Pancreas (tissue), 10 donors: ENCODE data around the gene SEC61B. TPM values are rescaled to one million over a fixed set of nuclear protein-coding genes. Genes with fewer than 3 reads are reported as not detected.

Source experiments
- ATAC-seq, 4 donors: fragments of 200-7000 bp; cut with Tn5 transposase; one replicate each; pipeline versions ENCODE4 v1.8.0 to v1.9.1; 2020; ENCODE audit warnings: mild to moderate bottlenecking in 4 of 4, moderate library complexity in 4 of 4
- DNase-seq, 6 donors: peaks; one replicate each; pipeline ENCODE4 v3.0.0-alpha.2; 2020
- FAIRE-seq: peaks from 2 replicates; lab custom pipeline; 2012; peaks lifted over from hg19 to GRCh38; lab: Jason Lieb, UNC
- H3K27ac ChIP-seq, 4 donors: fragments of 200-600 bp; sonication (generic); 1 replicate in 3 of 4; 2 replicates in 1 of 4; pipeline versions ENCODE4 v1.5.0 to v1.8.0; 2020
- H3K27me3 ChIP-seq, 4 donors: fragments of 200-600 bp; one replicate each; pipeline ENCODE4 v1.8.0; 2021
- H3K36me3 ChIP-seq, 3 donors: fragments of 200-600 bp; sonication (generic) in 1 of 3; one replicate each; pipeline versions ENCODE4 v1.5.0 to v1.8.0; 2020 to 2021
- H3K4me1 ChIP-seq, 3 donors: fragments of 200-600 bp; one replicate each; pipeline ENCODE4 v1.8.0; 2021
- H3K4me3 ChIP-seq, 4 donors: fragments of 200-600 bp; sonication (generic) in 2 of 4; one replicate each; pipeline versions ENCODE4 v1.5.0 to v1.8.0; 2020 to 2021
- H3K9me3 ChIP-seq, 4 donors: fragments of 200-600 bp; one replicate each; pipeline ENCODE4 v1.8.0; 2021
- WGBS, 2 donors: extraction: QIAGEN DNeasy Blood & Tissue Kit; methylation state at CpG; one replicate each; pipeline ENCODE4 v1.1.7; 2013; 5-methylcytosine and 5-hydroxymethylcytosine counted together
- intact Hi-C, 3 donors: fragments of 100-400 bp; cut with DNase I; formaldehyde crosslinking; loops; one replicate each; pipeline versions ENCODE4 v1.11.1 to v1.14.2; 2022
- polyA plus RNA-seq, 2 donors: library from polyadenylated mRNA; stranded (reverse); fragments of 200-250 nt; gene quantifications; one replicate each; pipeline ENCODE4 v1.2.3, GENCODE V29; 2013
- total RNA-seq, 6 donors: library from RNA; stranded (reverse); fragmentation: NEBNext Ultra II Directional in 4 of 6; extraction: Animal tissue kit (Norgen Biotek cat#: 25700) in 4 of 6; gene quantifications; one replicate each; pipeline versions ENCODE4 v1.2.1 to v1.2.4, GENCODE V29; 2021 to 2023
- TF ChIP-seq, protein P1 (sequence below), 4 donors: fragments of 200-600 bp; sonication (generic) in 3 of 4; IDR thresholded peaks; one replicate each; pipeline versions ENCODE4 v1.5.0 to v1.8.0; 2021; ENCODE audit warnings: antibody characterized with exemption in 4 of 4
- donor health status: healthy with polysubstance abuse.
- donor health status: DM: no; HTN: no; CAD: no; lungs with moderate emphysema.
- donor health status: DM: no; HTN: no; CAD: no.
- donor health status: control.
- donor health status: control.
- donor health status: Bipolar disorder and iron deficiency.
- donor health status: DM: yes; HTN: yes; CAD: no.
- donor health status: DM: no; HTN: no; CAD: no.
- donor health status: DM: no; HTN: no; CAD: no.
- donor health status: DM: yes; HTN: yes; CAD: no.

SEC61B gene
- total and polyA plus RNA-seq, 8 donors = 117 to 355 (median 168) TPM

DNA sequence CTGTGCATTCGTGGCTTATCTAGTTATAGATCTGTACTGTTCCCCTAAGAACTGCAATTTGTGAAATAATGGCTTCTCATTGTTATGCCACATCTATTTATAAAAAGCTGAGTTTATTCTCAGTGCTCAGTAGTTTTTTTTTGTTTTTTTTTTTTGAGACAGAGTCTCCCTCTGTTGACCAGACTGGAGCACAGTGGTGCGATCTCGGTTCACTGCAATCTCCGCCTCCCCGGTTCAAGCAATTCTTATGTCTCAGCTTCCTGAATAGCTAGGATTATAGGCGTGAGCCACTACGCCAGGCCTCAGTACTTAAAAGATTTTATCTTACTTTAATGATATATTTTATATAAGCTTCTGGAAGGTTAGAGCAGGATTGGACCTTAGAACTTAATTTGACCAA lies 19.0 kb downstream of the SEC61B start:
- ATAC-seq (no peak), FAIRE-seq (no peak), DNase-seq (no peak)
- H3K9me3 ChIP-seq = no peaks in the 10 kb centered on the region
- no peaks in the 10 kb centered on the region for H3K27me3 ChIP-seq
- H3K4me3 ChIP-seq = no peak overlapping the region
- intact Hi-C loops = no loop called here
- WGBS, 2 donors = 84 to 85% methylated on average over 7 of the region's 7 CpGs
- no peak overlapping the region for H3K27ac ChIP-seq
- H3K36me3 ChIP-seq = no peaks in the 10 kb centered on the region
- TF ChIP-seq, protein P1, sequence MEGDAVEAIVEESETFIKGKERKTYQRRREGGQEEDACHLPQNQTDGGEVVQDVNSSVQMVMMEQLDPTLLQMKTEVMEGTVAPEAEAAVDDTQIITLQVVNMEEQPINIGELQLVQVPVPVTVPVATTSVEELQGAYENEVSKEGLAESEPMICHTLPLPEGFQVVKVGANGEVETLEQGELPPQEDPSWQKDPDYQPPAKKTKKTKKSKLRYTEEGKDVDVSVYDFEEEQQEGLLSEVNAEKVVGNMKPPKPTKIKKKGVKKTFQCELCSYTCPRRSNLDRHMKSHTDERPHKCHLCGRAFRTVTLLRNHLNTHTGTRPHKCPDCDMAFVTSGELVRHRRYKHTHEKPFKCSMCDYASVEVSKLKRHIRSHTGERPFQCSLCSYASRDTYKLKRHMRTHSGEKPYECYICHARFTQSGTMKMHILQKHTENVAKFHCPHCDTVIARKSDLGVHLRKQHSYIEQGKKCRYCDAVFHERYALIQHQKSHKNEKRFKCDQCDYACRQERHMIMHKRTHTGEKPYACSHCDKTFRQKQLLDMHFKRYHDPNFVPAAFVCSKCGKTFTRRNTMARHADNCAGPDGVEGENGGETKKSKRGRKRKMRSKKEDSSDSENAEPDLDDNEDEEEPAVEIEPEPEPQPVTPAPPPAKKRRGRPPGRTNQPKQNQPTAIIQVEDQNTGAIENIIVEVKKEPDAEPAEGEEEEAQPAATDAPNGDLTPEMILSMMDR (IDR thresholded peaks at IDR 0.05) = no peak
- peaks cover 3 to 15% (median 13%) of the 10 kb centered on the region in 3 donors for H3K4me1 ChIP-seq

DNA sequence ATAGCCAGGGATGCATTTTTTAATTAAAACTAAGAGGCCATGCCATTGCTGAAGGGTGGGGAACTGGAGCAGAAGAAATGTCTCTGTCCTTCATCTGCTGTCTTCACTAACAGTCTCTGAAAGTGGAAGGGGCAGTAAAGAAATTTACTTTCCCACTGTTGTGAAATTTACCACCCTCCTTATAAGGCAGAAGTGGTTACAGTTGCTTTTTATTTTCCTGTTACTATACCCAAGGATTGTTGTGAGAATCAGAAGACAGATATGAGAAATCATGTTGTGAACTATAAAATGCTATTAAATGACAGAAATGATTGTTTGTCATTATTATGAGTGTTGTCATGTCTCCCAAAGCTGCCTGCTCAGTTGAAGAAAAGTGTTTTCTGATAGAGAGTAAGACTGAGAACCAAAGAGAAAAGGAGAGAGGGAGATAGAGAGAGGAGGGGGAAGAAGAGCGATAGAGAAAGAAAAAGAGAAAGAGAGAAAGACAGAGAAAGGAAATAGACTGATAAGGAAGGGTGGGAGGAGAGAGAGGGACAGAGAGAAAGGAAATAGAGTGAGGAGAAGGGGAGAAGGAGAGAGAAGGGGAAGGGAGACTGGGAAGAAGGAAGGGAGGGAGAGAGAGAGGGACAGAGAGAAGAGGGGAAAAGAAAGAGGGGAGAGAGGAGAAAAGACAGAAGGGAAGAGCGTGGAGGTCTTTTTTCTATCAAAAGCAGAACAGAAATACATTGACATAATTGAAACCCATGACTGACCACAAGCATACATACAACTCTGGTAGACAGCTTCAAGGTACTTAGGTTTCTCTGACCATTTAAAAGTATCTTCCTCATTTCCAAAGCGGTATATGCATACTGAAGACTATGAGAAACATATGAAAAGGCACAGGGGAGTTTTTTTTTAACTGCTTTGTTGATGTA lies 22.5 kb downstream of the SEC61B start:
- FAIRE-seq (no peak), ATAC-seq (no peak), DNase-seq (no peak)
- Histone ChIP-seq H3K4me1 (no peaks in the 10 kb centered on the region), H3K36me3 (no peaks in the 10 kb centered on the region), H3K4me3 (no peak overlapping the region), H3K27me3 (no peaks in the 10 kb centered on the region), H3K27ac (no peak overlapping the region), H3K9me3 (no peaks in the 10 kb centered on the region)
- TF ChIP-seq, protein P1 (IDR thresholded peaks at IDR 0.05) = no peak
- intact Hi-C loops = no loop called here
- 91 to 94% methylated on average over 3 of the region's 3 CpGs for WGBS, 2 donors

DNA sequence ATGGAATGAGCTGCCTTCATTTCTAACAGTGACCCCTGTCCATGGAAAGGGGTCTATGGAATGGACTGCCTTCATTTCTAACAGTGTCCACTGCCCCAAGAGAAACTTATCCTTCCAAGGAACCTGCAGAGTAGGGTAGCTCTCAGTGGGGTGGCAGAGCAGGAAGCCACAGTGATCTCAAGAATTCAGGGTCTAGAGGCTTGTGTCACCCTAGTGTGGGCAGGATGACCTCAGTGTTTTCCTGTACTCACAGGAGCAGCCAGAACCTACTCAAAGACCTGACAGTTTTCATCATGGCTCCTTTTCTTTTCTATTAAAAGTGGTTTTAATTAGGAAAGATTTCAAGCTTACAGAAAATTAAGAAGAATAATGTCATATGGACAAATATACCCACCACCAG lies 27.5 kb downstream of the SEC61B start:
- FAIRE-seq = no peak
- intact Hi-C loops = no loop called here

DNA sequence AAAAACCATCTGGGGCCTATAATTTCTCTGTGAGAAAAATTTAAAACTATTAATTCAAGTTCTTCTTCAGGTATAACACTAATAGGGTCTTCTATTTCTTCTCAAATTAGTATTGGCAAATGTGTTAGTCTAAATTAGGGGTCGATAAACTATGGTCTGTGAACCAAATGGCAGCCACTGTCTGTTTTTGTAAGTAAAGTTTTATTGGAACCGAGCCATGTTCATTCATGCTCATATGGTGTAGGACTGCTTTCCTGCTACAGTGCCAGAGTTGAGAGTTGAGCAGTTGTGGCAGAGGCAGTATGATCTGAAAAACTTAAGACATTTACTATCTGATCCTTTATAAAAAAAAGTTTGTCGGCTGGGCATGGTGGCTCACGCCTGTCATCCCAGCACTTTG lies 29.1 kb downstream of the SEC61B start:
- 90 to 93% methylated on average over 4 of the region's 4 CpGs for WGBS, 2 donors
- no peak for FAIRE-seq
- H3K36me3 ChIP-seq = no peaks in the 10 kb centered on the region
- no peaks in the 10 kb centered on the region for H3K27me3 ChIP-seq
- H3K4me1 ChIP-seq = no peaks in the 10 kb centered on the region
- TF ChIP-seq, protein P1 (IDR thresholded peaks at IDR 0.05) = no peak
- no peaks in the 10 kb centered on the region for H3K9me3 ChIP-seq
- H3K27ac ChIP-seq = no peak overlapping the region
- no peak for DNase-seq
- ATAC-seq = no peak
- no peak overlapping the region for H3K4me3 ChIP-seq
- intact Hi-C loops = no loop called here

More for the DNA sequence above, 27.5 kb downstream of the SEC61B start:
- no peak overlapping the region for H3K27ac ChIP-seq
- H3K36me3 ChIP-seq = no peaks in the 10 kb centered on the region
- no peaks in the 10 kb centered on the region for H3K9me3 ChIP-seq
- ATAC-seq (no peak), DNase-seq (no peak)
- no peaks in the 10 kb centered on the region for H3K27me3 ChIP-seq
- no peak overlapping the region for H3K4me3 ChIP-seq
- TF ChIP-seq, protein P1 (IDR thresholded peaks at IDR 0.05) = no peak
- no peaks in the 10 kb centered on the region for H3K4me1 ChIP-seq

DNA sequence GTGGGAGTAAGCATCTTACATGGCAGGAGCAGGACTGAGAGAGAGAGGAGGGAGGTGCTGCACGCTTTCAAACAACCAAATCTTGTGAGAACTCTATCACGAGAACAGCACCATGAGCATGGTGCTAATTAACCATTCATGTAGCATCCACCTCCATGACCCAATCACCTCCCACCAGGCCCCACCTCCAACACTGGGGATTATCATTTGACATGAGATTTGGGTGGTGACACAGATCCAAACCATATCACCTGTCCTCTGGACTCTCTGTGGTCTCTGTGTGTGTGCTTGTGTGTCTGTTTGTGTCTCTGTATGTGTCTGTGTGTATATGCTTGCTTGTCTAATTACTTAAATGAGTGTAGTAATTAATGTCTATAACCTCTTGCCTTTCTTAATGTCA lies 31.1 kb downstream of the SEC61B start:
- Histone ChIP-seq H3K36me3 (no peaks in the 10 kb centered on the region), H3K27ac (no peak overlapping the region), H3K4me1 (no peaks in the 10 kb centered on the region), H3K27me3 (no peaks in the 10 kb centered on the region), H3K4me3 (no peak overlapping the region), H3K9me3 (no peaks in the 10 kb centered on the region)
- FAIRE-seq (no peak), DNase-seq (no peak), ATAC-seq (no peak)
- 92 to 98% methylated on average over 2 of the region's 2 CpGs for WGBS, 2 donors
- intact Hi-C loops = no loop called here
- TF ChIP-seq, protein P1 (IDR thresholded peaks at IDR 0.05) = no peak
